ENCODE results near the gene KCTD13. TPM values are rescaled to one million over a fixed set of nuclear protein-coding genes. Genes with fewer than 3 reads are reported as not detected.

The KCTD13 gene
- polyA plus RNA-seq, 1 of the 3 experiments (the other 2 are of a cell fraction) = 31.0 TPM

GRCh38 chr16:29927070-29927905 is 1.3 kb upstream of the KCTD13 start (continued):
- TF ChIP-seq USF2 (IDR thresholded peaks at IDR 0.05; ENCODE audit: borderline replicate concordance, low read depth, low read length) (no peak), NFIC (IDR thresholded peaks at IDR 0.05; ENCODE audit: borderline replicate concordance) (no peak)

- ChIA-PET CTCF (interaction anchor here (0.9 to 2.5 kb wide), 6 partner anchors 25 to 166 kb away, joined by 3 to 10 read pairs (median 4); partner anchors contain the start of genes ASPHD1, TLCD3B and TMEM219), POLR2A (interaction anchor here (0.5 to 2.4 kb wide), 12 partner anchors 9 to 139 kb away, joined by 3 to 12 read pairs (median 4); partner anchors contain the start of genes ALDOA, KIF22, SEZ6L2 and TAOK2)
- Histone ChIP-seq H3K36me3 (replicated peaks in 1 of 2; ENCODE audit: control insufficient read depth in 1 of 2, insufficient read depth in 2 of 2, low read length in 1 of 2) (peaks cover 10 to 12% of the 10 kb centered on the region in 2 experiments), H3K79me2 (ENCODE audit: insufficient read depth) (peaks cover 55% of the 10 kb centered on the region), H3K27me3 (ENCODE audit: insufficient read depth) (no peaks in the 10 kb centered on the region), H3K9me2 (no peaks in the 10 kb centered on the region), H3K4me1 (ENCODE audit: control insufficient read depth in 1 of 2, insufficient read depth in 2 of 2, low read depth in 1 of 2, low read length in 1 of 2) (peaks cover 15% of the 10 kb centered on the region in 2 experiments; a peak in 3 of 4 replicates), H3K4me2 (peak overlapping the region; percentile 91), H3K9ac (peak overlapping the region; percentile 88), H4K20me1 (ENCODE audit: insufficient read depth) (no peaks in the 10 kb centered on the region; the same call in 1 of the 2 replicates), H3K27ac (ENCODE audit: low read depth in 2 of 2, low read length in 1 of 2) (peak overlapping the region; percentile 81 to 87), H2AFZ (ENCODE audit: low read depth) (peak overlapping the region; percentile 99), H3K9me3 (no peaks in the 10 kb centered on the region), H3K4me3 (ENCODE audit: low read depth in 2 of 2, low read length in 1 of 2) (peak overlapping the region; percentile 73 to 76), H3F3A (replicated peaks; ENCODE audit: insufficient read depth) (peaks cover 8% of the 10 kb centered on the region)
- peak; percentile 47 for DNase-seq
- WGBS (ENCODE audit: low lambda C conversion rate) = 10% methylated on average over 12 of the region's 12 CpGs
- TF ChIP-seq ZBTB33 (IDR thresholded peaks at IDR 0.05; ENCODE audit: borderline replicate concordance, low read depth) (no peak), IRF3 (IDR thresholded peaks at IDR 0.05; ENCODE audit: low read depth, low read length) (no peak), TEAD4 (IDR thresholded peaks at IDR 0.05; ENCODE audit: borderline replicate concordance, insufficient read depth) (no peak), MEF2A (IDR thresholded peaks at IDR 0.05; ENCODE audit: borderline replicate concordance, low read depth) (no peak), SMC3 (IDR thresholded peaks at IDR 0.05; ENCODE audit: low read depth, low read length) (no peak), FOXJ3 (CRISPR knock-in tag; IDR thresholded peaks at IDR 0.05) (no peak), GATA2 (CRISPR knock-in tag; IDR thresholded peaks at IDR 0.05) (no peak), FOSL2 (IDR thresholded peaks at IDR 0.05; ENCODE audit: borderline replicate concordance, low read depth) (no peak), NFIC (IDR thresholded peaks at IDR 0.05; ENCODE audit: borderline replicate concordance) (no peak), POLR2AphosphoS5 (IDR thresholded peaks at IDR 0.05; ENCODE audit: low read depth, low read length) (no peak), RCOR1 (IDR thresholded peaks at IDR 0.05; ENCODE audit: low read length) (no peak), CTCF (IDR thresholded peaks at IDR 0.05) (no peak), EZH2phosphoT487 (IDR thresholded peaks at IDR 0.05; ENCODE audit: borderline replicate concordance, low read depth) (no peak), MXI1 (IDR thresholded peaks at IDR 0.05; ENCODE audit: low read depth, low read length) (no peak), USF1 (IDR thresholded peaks at IDR 0.05; ENCODE audit: borderline replicate concordance, low read depth) (no peak), TAF1 (IDR thresholded peaks at IDR 0.05; ENCODE audit: borderline replicate concordance, low read depth, low read length) (no peak)
Observed at GRCh38 chr16:29926711-29927052, 656 bp upstream of the KCTD13 start.

Data from SK-N-SH (cell line).